NCI-H82 treated with DMSO at 0.1 percent for 48 hours (cell line): ENCODE measurements around the gene PTCD1.

Source experiments
- DNase-seq: peaks from one replicate; lab custom pipeline; 2025; ENCODE audit not compliant: unreplicated experiment; lab: John Stamatoyannopoulos, UW

Gene PTCD1

DNA sequence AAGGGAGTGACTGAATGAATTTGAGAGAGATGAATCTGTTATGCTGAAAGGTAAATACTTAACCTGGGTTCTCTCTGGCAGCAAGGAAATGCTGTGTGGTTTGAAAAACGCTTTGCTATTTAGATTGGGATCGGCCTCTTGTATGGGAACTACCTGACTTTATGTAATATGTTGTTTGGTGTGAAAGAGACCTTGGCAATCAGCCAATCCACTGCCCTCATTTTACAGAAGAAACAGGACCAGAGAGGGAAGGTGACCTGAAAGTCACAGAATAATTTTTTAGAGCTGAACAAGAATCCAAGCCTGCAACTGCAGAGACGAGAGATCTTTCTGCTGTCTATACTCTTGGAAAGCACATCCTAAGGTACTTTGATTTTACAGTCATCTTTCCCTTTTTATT lies 28.8 kb downstream of the PTCD1 start:
- no peak for DNase-seq

DNA sequence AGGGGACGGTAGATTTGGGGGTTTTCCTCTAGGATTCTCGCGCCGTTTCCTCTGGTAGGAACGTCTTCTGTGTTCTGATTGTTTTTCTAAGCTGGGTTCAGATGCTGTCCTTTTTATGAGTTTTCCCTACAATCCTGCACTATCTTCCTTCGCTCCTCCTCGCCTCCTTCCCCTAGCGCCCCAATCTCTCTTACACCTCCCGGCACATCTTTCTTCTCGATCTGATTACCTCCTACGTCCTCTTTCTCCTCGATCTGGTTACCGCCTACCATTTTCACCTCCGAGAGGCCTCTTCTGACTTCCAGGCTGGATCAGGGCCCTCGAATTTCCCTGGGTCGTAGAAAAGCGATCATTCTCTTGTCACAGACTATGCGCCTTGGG lies 29.4 kb downstream of the PTCD1 start:
- DNase-seq: no peak

DNA sequence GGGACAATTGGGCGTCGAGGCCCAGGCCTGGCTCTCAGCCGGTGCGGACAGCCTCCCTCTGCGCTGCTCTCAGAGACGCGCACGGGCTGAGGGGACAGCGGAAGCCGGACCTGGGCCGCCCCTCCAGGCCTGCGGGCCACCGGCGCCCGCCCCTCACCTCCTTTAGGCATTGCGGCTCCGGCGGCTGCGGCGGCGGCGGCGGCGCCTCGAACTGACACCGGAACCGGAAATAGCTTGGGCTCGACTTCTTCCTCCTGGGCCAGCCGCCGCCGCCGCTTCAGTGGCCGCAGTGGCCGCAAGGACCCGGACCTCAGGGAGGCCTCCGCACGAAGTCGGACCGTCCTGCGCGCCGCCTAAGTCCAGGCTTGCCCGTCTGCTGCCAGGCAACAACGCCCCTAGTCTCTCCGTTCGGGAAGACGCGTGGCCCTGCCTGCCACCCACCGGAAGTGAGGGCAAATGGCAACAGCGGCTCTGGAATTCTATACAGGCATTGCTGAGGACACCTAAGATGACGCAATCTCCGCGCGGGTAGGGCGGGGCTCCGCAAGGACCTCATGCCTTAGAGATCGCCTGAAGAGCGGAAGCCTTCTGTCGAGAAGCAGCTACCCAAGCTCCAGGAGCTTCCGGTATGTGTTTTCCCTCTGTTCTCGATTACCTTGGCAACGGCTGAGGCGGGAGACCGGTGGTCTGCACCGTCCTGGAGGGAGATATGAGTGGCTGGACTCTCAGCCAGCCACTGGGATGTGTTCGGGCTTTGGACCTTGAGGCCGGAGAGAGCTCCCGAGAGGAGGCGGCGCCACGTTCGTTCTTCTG lies 30.0 kb downstream of the PTCD1 start, which contains the start of the genes BUD31 and PDAP1:
TSS of gene BUD31 (plus strand) at position 591 of the 813 bp plus-strand sequence. CDS start 2,124 bp downstream, outside the sequence.
TSS of gene PDAP1 (minus strand) at position 219 of the 813 bp plus-strand sequence. CDS start at position 170, 49 bp downstream.
- peak; percentile 90 for DNase-seq

DNA sequence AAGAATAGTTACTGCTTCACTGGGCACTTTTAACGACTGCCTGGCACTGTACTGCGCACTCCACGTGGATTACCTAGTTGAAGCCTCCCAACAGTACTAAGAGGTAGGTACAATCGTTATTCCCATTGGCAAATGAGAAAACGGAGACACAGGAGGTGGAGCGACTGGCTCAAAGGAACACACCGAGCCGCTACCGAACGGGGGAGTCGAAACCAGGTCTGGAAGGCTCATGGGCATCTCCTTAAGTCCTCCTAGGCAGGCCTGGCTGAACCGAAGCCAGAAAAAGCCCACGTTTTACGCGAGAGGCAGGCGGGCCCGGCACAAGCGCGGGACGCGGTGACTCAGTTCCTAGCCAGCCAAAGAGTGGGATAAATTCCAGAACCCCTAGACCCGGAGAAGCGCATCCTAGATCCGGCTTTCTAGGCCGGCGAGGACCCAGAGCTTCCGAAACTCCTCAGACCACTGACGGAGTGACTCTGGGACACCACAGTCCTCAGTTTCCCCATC lies 30.7 kb downstream of the PTCD1 start:
- no peak for DNase-seq

DNA sequence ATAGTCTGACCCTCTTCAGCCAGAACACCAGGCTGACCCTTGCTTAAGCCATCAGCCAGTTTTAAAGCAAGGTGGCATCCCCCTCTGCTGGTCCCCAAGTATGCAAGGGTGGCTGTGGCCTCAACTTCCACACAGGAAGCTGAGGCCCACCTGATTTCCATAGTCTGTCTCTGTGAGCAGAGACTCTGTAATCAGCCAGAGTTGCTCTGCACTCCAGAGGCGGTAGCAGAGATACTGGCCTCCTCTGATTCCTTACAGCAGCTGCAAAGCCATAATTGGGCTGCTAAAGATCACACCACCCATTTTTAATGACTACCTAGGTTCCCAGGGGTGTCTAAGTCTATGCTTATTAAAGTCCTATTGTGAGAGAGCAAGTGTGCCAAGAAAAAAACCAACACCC lies 32.0 kb downstream of the PTCD1 start:
- no peak for DNase-seq

DNA sequence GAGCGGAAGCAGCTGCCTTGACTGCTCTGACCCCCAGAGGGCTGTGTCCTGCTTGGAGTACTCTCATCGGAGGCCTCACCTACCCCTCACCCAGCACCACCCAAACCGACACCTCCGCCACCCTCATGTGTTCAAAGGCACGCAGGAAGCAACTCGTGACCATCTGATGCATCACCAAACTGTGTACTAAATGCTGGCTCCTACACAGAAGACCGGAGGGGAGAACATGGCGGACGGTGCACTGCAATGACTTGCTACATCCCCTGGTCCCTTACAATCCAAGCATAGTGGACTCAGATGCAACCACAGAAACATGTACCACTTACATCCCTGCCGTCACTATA lies 33.6 kb downstream of the PTCD1 start:
- no peak for DNase-seq

DNA sequence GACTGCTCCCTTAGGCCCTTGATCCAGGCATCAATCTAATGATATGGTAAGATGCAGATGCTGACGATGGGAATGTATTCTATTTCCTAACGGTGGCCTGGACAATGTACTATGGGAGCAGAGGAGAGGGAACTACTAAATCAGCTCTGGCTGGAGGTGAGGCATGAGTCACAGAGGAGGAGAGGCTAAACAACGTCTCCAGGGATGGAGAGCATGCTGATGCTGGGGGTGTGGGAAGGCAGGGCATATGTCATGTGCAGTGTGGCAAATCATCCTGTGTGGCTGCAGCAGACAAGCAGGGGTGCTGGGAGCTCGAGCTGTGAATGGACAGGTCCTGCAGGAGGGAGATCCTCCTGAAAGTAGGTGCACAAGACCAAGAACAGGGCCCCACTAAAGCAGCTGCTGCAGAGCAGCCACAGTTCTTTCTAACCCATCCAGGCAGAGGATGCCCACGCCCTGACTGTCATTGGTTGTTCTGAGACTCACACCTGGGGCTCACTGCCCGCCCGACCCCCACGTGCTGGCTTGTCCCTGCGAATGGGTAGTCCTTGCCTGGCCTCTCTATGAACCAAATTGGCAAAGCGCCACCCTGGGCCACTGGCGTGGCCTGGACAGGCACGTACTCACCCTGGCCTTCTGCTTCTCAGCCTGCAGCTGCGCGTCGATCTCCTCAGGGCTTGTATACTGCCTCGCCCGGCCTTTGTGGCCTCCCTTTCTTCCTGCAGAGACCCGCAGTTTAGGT lies 34.2 kb downstream of the PTCD1 start:
- DNase-seq: no peak

DNA sequence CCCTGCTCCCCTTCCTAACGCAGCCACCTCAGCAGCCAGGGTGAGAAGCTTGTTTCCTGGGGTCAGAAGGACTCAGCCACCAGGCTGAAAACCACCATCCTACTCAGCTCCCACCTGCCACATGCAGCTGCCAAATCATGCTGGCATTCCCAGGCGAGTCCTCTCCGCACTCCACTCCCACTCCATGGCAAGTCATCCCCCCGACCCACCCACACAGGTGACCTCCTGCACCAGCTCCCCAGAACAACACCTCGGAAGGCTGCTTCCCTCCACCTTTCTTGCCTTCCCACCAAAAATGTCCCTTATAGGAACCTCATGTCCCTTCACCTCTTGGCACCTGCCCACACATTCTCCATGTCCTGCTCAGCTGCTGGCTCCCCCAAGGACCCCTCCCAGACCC lies 34.8 kb downstream of the PTCD1 start:
- DNase-seq: no peak

DNA sequence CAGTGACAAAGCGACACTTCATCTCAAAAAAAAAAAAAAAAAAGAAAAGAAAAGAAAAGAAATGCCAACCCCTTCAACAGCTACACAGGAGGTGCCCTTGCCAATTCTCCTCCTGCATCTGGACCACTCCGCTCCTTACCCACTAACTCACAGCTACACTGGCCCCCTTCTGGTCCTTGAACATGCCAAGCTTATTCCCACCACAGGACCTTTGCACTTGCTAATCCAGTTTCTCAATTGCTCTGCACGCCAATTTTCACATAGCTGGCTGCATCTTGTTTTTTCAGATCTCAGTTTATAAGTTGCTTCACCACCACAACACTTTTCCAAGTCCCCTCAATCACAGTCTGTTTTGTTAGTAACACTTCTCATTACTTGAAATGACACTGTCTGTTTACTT lies 35.7 kb downstream of the PTCD1 start:
- no peak for DNase-seq

DNA sequence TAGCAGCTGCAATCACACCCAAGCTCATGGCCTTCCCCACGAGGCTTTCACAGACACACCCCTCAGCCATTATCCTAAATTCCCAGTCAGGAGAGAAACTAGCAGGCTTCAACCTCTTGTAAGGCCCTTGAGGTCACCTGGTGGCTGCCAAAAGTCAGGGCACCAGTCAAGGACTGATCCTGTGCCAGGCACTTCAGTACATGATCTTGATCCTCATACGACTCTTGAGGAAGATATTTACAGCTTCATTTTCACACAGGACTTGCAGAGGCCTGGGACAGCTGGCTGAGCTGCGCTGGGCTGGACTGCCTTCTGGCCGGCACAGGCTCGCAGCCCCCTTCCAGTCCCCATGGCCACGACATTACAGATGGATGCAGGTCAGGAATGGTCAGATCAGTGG lies 39.0 kb downstream of the PTCD1 start:
- DNase-seq: no peak

DNA sequence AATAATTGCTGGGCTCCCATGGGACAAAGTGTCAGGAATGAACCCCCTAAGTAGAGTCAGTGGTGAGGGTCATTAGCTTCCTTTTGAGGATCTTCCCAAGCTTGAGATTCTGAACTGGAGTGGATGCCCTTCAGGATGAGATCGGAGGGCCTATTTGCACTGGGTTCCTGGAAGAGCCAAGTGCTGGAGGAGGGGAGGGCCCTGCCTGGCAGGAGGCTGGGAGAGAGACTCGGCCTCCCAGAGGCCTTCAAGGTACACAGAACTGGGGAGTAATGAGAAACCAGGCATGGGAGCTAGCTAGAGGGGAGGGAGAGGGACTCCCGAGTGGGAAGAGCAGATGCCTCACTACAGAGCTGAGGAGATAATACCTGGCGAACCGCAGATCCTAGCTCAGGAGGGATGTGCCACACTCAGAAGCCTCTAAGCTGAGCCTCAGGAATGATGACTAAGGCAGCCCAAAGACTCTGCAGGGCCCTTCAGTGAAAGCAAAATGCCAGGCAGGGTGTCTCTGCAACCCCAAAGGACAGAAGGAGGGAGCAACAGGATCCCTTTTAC lies 39.6 kb downstream of the PTCD1 start:
- DNase-seq: no peak

DNA sequence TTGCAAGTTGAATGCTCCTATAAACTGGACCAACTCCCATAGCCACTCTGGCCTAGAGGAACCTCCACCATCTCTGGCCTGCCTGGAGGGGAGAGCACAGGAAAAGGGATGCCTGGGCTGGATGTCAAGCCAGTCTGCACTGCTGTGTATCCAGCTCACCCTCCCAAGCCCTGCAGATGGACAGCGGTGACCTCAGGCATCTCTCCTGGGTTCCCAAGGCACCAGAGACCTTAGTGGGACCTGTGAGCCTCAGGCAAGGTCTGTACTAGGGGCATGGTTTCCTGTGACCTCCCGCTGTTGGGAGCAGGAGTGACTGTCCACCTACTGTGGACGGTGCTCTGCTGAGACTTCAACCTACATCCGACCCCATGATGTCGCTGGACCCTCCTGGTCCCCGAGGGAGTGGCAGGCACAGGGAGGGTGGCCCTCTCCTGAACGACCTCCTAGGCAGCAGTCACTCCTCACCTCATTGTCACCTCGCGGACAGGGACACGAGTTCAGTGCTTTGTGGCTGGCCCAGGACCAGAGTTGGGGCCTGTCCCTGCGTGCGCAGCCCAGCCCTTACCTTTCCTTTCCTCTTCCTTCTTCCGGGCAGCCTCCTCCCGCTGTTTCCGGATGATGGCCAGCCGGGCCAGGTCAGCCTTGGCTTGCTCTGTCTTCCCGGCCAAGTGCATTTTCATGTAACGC lies 41.2 kb downstream of the PTCD1 start:
- no peak for DNase-seq

DNA sequence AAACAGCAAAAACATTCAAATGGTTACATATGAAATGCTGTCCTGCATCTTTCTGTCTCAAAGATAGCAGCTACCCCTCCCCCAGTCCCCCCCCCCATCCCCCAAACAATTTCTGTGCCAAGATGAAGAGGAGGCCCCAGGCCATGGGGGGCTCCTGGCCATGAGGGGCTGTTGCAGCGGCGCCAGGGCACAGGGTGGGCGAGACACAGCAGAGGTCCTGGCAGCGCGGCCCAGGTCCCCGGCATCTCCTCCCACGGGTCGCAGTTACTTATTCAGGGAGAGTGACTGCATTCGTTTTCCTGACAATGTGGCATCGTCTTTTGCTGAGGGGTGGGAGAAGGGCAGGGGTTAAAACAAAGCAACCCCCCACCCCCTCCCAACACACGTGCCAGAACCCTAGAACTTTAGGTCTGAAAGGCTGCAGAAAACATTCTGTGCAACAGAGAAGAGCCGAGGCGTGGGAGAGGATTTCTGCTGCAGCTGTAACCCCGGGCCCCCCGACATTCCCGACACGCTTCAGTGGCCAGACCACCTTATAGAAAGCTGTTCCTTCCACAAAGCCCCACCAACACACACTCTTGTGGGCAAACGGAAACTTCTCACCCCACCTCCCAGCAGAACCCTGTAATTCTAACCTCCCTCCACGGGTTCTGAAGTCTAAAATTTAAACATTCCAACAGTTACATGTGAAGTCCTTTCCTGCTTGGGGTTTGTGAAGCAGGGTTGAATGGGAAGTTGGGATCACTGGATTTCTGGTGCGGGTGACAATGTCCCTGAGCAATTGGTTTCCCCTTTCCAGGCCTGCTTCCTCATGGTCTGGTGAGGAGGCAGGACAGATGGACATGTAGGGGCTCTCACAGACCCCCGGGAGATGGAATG lies 41.9 kb downstream of the PTCD1 start:
- DNase-seq: no peak

DNA sequence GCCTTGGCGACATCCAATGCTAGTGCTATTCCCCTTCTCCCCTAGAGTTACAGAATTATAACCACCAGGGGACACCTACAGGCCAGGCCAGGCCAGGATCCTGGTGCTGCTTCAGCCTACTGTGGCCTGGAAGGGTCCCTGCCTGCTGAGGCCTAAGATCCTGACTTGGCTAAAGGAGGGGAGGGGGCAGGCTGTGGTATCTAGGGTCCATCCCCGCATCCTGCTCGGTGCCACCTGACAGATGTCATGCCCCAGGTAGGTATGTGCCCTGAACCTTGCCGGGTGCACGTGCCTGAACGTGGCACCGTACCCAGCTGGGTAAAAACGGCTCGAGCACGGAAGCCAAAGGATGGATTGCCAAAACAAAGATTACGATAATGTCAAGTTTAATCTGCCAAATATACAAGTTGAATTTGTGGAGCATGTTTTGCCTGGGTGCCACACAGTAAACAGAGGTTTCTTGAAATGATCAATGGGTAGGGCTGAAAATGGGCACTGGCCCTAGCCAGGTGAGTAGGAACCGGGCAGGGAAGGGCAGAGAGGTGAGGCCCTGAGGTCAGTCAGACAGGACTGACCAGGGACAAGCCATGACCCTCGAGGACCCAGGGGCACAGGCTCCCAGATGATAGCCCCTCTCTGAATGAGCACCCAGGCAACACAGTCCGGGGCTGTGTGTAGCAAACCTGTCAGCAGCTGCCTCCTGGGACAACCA lies 42.8 kb downstream of the PTCD1 start:
- no peak for DNase-seq

DNA sequence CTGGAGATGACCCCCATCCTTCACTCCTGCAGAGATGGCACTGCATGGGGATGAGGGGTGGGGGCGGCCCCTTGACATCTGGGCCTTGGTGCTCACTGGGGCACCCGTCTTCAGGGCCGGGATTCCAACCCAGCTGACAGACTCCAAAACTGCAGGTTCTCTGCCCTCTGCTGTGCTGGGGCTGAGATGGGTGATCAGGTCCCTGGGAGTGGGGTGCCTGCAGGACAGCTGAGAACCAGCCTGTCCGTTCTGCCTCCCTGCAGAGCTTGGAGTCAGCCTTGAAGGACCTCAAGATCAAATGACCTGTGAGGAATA lies 44.5 kb downstream of the PTCD1 start:
- DNase-seq: no peak

DNA sequence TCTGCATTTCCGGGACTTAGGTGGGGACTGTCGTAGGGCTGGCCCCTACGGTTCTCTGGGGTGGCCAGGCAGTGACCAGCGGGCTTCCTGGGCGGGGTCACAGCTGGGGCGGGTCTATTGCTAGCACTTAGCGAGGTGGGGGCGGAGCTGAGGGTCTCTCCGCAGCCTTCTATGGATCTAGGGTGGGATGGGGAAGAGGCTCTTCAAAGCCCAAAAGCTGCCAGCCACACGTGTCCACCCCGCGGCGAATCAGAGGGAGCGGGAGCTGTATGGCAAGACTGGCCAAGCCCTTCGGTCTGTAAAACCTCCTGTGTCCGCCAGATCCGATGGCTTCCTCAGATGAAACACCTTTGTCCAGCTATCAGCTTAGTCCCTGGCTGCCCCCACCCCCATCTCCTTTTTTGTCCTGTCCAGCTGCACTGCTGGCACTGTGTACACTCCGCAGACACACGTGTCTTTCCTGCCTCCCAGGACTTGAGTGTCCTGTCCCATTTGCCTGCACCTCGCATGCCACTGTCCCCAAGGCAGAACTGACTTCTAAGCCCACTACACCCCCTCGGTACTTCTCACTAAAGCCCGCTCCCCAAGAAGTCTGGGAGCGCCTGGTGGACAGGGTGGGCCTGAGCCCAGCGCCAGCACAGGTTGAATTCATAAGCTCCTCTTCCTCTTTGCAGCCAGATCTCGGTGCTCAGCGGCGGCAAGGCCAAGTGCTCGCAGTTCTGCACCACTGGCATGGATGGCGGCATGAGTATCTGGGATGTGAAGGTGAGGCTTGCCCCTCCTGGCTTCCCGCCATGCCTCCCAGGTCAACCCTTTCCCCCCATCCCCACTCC lies 45.0 kb downstream of the PTCD1 start:
- peak; percentile 82 for DNase-seq

DNA sequence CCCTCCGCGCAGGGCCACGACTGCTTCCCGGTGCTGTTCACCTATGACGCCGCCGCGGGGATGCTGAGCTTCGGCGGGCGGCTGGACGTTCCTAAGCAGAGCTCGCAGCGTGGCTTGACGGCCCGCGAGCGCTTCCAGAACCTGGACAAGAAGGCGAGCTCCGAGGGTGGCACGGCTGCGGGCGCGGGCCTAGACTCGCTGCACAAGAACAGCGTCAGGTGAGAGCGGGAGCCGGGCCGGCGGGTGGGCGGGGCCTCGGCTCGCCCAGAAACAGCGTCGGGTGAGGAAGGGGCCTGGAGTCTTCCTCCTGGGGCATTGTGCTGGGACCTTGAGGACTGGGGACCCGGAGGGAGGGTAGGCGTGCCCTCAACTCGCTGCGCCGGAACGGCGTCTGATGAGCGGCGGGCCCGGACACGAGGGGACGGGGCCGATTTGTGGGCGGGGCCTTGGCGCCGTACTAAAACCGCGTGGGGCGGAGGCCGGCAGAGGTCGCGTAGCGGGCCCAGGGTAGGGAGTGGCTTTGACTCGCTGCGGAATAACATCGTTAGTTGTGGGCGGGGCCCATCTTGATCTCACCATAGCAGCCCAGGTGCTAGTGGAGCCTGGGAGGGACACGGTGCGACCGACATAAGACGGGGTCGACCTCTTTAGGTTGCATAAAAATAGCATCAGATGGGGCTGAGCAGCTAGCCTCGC lies 45.8 kb downstream of the PTCD1 start:
- peak; percentile 82 for DNase-seq

DNA sequence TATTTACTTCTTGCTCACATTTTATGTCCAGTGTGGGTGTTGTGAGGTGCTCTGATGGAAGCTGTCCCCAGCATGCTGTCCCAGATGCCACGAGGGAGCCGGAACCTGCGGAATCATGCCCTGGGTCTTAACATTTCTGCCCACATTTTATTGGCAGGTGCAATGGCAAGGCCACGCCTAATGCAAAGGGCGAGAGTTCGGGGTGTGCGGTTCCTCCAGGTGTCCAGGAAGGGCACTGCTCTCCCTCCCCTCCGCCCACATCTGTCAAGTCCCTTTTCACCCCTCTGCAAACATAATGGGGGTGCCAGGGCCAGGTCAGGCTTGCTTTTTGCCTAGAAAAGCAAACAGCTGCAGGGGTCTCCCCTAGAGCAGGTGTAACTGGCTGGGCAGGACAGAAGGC lies 46.6 kb downstream of the PTCD1 start:
- no peak for DNase-seq
